Activated CD4-positive, CD25-positive, alpha-beta regulatory T cell treated with anti-CD3 and anti-CD28 coated beads, Interleukin-2, amount 50 U/mL, for 72 hours (primary cell): Measurements from ENCODE around the gene PRPH.
"Not testable (repeated sequence)": the region's sequence is repeated elsewhere in the genome, so short reads cannot be mapped to it uniquely, and the experiment has no call there.

Experiments
- DNase-seq: peaks from one replicate; pipeline ENCODE4 v3.0.0; 2021

PRPH gene

GRCh38 chr12:49295082-49295936 lies at the start of gene PRPH:
TSS of gene PRPH (plus strand) at chr12:49295147. CDS start at chr12:49295201, 54 bp downstream.
- no peak for DNase-seq

- DNase-seq = no peak
Measured at GRCh38 chr12:49251357-49251756, 43.6 kb upstream of the PRPH start.

GRCh38 chr12:49253033-49253623 lies 41.8 kb upstream of the PRPH start:
- DNase-seq = no peak

GRCh38 chr12:49255456-49255855 lies 39.5 kb upstream of the PRPH start:
- DNase-seq = not testable (repeated sequence)

GRCh38 chr12:49255857-49256637 lies 38.9 kb upstream of the PRPH start:
- no peak for DNase-seq

- DNase-seq = not testable (repeated sequence)
Measured at GRCh38 chr12:49257508-49258184, 37.3 kb upstream of the PRPH start.

GRCh38 chr12:49259452-49259851 lies 35.5 kb upstream of the PRPH start:
- DNase-seq = no peak

- DNase-seq = no peak
Measured at GRCh38 chr12:49260166-49260565, 34.8 kb upstream of the PRPH start.

GRCh38 chr12:49260571-49261363 lies 34.2 kb upstream of the PRPH start:
- DNase-seq = no peak

- DNase-seq = no peak
Measured at GRCh38 chr12:49261721-49262120, 33.2 kb upstream of the PRPH start.

GRCh38 chr12:49263400-49263763 lies 31.6 kb upstream of the PRPH start:
- no peak for DNase-seq

GRCh38 chr12:49264466-49264872 lies 30.5 kb upstream of the PRPH start:
- DNase-seq = peak; percentile 61

GRCh38 chr12:49264873-49265792 lies 29.8 kb upstream of the PRPH start, which contains the start of gene TUBA1C:
TSS of gene TUBA1C (plus strand) at chr12:49265082. CDS start at chr12:49265182, 100 bp downstream.
- DNase-seq = peak; percentile 95

- DNase-seq = not testable (repeated sequence)
Measured at GRCh38 chr12:49269191-49269590, 25.8 kb upstream of the PRPH start.

- no peak for DNase-seq
Measured at GRCh38 chr12:49272790-49273725, 21.9 kb upstream of the PRPH start.

GRCh38 chr12:49273726-49274395 lies 21.1 kb upstream of the PRPH start:
- no peak for DNase-seq

GRCh38 chr12:49274396-49275069 lies 20.4 kb upstream of the PRPH start:
- no peak for DNase-seq
